CD8-positive, alpha-beta memory T cell (primary cell): Measurements from ENCODE around the gene CYTH3. TPM values are rescaled to one million over a fixed set of nuclear protein-coding genes. Genes with fewer than 3 reads are reported as not detected.

Source experiments
- CTCF ChIA-PET: fragments of 350-600 bp; sonication (Branson Sonifier 250); formaldehyde crosslinking; loops from one replicate; lab custom pipeline; 2021; ENCODE audit warnings: antibody characterized with exemption; lab: Charles Lee
- POLR2A ChIA-PET: fragments of 350-600 bp; sonication (Branson Sonifier 250); formaldehyde crosslinking; loops from one replicate; lab custom pipeline; 2021; ENCODE audit warnings: antibody characterized with exemption; lab: Charles Lee
- DNase-seq, 5 donors: peaks; one replicate each; pipeline versions ENCODE4 v3.0.0 to v3.0.0-alpha.2; 2020 to 2022; ENCODE audit warnings: mixed read lengths in 1 of 5
- H3K27ac ChIP-seq: one replicate; pipeline ENCODE4 v1.7.0; 2013; ENCODE audit warnings: low read depth, mild to moderate bottlenecking, low read length, moderate library complexity
- H3K27me3 ChIP-seq: 2 replicates; pipeline ENCODE4 v1.7.0; 2013; ENCODE audit warnings: low read length, mild to moderate bottlenecking; ENCODE audit not compliant: insufficient read depth, poor library complexity, severe bottlenecking
- H3K36me3 ChIP-seq: 2 replicates; pipeline ENCODE4 v1.7.0; 2013; ENCODE audit warnings: mild to moderate bottlenecking, low read length, moderate library complexity; ENCODE audit not compliant: insufficient read depth
- H3K4me1 ChIP-seq: 2 replicates; pipeline ENCODE4 v1.7.0; 2013; ENCODE audit warnings: mild to moderate bottlenecking, low read length, moderate library complexity; ENCODE audit not compliant: insufficient read depth
- H3K4me3 ChIP-seq: 2 replicates; pipeline ENCODE4 v1.7.0; 2013; ENCODE audit warnings: mild to moderate bottlenecking, low read length
- H3K9me3 ChIP-seq: 2 replicates; pipeline ENCODE4 v1.7.0; 2013; ENCODE audit warnings: mild to moderate bottlenecking, low read length
- H3K27ac Mint-ChIP-seq, 8 donors: one replicate each; pipeline ENCODE4 v1.8.0; 2020 to 2021; ENCODE audit warnings: mixed read lengths in 8 of 8, mild to moderate bottlenecking in 6 of 8, inconsistent platforms in 3 of 8, moderate library complexity in 3 of 8
- H3K27me3 Mint-ChIP-seq, 2 donors: one replicate each; pipeline ENCODE4 v1.8.0; 2020 to 2021; ENCODE audit warnings: mixed read lengths in 2 of 2, mild to moderate bottlenecking in 1 of 2, moderate library complexity in 1 of 2
- H3K36me3 Mint-ChIP-seq, 3 donors: one replicate each; pipeline ENCODE4 v1.8.0; 2020 to 2021; ENCODE audit warnings: mixed read lengths in 3 of 3, inconsistent platforms in 1 of 3, mild to moderate bottlenecking in 1 of 3
- H3K4me1 Mint-ChIP-seq, 3 donors: one replicate each; pipeline ENCODE4 v1.8.0; 2020 to 2021; ENCODE audit warnings: mixed read lengths in 3 of 3, inconsistent platforms in 1 of 3, mild to moderate bottlenecking in 1 of 3
- H3K4me3 Mint-ChIP-seq, 7 donors: one replicate each; pipeline ENCODE4 v1.8.0; 2020 to 2021; ENCODE audit warnings: mixed read lengths in 7 of 7, mild to moderate bottlenecking in 6 of 7, moderate library complexity in 4 of 7, inconsistent platforms in 2 of 7
- H3K9me3 Mint-ChIP-seq, 5 donors: one replicate each; pipeline ENCODE4 v1.8.0; 2020 to 2022; ENCODE audit warnings: mixed read lengths in 5 of 5, mild to moderate bottlenecking in 3 of 5, moderate library complexity in 2 of 5, inconsistent platforms in 1 of 5
- polyA plus RNA-seq: library from polyadenylated mRNA; unstranded; fragments of 300-500 nt; fragmentation: Illumina TruSeq; gene quantifications from one replicate; pipeline ENCODE4 v1.2.3, GENCODE V29; 2021
- total RNA-seq, 2 experiments: library from RNA; stranded (reverse); gene quantifications; one replicate each; pipeline ENCODE4 v1.2.3, GENCODE V29; 2021

CYTH3 gene
- total and polyA plus RNA-seq, 3 experiments from 2014 or later = 4.5 to 15.7 (median 4.9) TPM

GRCh38 chr7:6252748-6253147 is 19.7 kb downstream of the CYTH3 start:
- H3K27me3 ChIP-seq = no peaks in the 10 kb centered on the region
- Mint-ChIP-seq H3K4me3 (no peak overlapping the region), H3K27me3 (peaks cover 0 to 7% of the 10 kb centered on the region in 2 donors)

DNA sequence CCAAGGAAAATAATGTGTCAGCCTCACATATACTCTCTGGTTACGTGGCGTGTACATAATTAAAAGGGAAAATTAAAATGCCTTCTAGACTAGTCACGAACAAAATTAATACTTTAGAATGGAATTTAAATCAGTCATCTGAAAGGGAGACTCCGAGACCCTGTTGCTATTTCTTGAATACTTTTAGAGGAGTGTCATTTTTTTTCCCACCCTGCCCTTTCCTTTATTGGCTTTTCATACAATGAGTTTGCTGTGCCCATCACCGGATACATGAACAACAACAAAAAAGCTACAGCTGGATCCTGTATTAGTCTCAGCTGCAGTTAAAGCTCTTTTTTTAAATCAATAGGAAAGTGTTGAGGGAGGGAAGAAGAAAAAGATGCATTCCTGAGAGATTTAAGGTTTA is 20.1 kb downstream of the CYTH3 start:
- Histone ChIP-seq H3K4me1 (peaks cover 11% of the 10 kb centered on the region), H3K27me3 (no peaks in the 10 kb centered on the region), H3K4me3 (no peak overlapping the region), H3K36me3 (no peaks in the 10 kb centered on the region), H3K27ac (no peak overlapping the region), H3K9me3 (no peaks in the 10 kb centered on the region)
- H3K4me1 Mint-ChIP-seq = peaks cover 46 to 70% (median 62%) of the 10 kb centered on the region in 3 donors
- peaks cover 0 to 7% of the 10 kb centered on the region in 2 donors for H3K27me3 Mint-ChIP-seq
- H3K36me3 Mint-ChIP-seq = no peaks in the 10 kb centered on the region
- no peaks in the 10 kb centered on the region for H3K9me3 Mint-ChIP-seq
- CTCF ChIA-PET = no interaction called here
- no peak overlapping the region for H3K4me3 Mint-ChIP-seq
- POLR2A ChIA-PET = no interaction called here
- peak overlapping the region in 1 of 8 donors; percentile 26 for H3K27ac Mint-ChIP-seq
- no peak for DNase-seq

More at GRCh38 chr7:6252748-6253147, 19.7 kb downstream of the CYTH3 start:
- Mint-ChIP-seq H3K27ac (no peak overlapping the region), H3K36me3 (no peaks in the 10 kb centered on the region), H3K9me3 (no peaks in the 10 kb centered on the region), H3K4me1 (peaks cover 50 to 74% (median 66%) of the 10 kb centered on the region in 3 donors)
- H3K4me3 ChIP-seq = no peak overlapping the region
- no peaks in the 10 kb centered on the region for H3K36me3 ChIP-seq
- H3K4me1 ChIP-seq = peaks cover 15% of the 10 kb centered on the region
- no peak overlapping the region for H3K27ac ChIP-seq
- ChIA-PET POLR2A (no interaction called here), CTCF (no interaction called here)
- H3K9me3 ChIP-seq = no peaks in the 10 kb centered on the region
- DNase-seq = no peak

- Histone ChIP-seq H3K4me1 (peaks cover 6% of the 10 kb centered on the region), H3K27ac (no peak overlapping the region), H3K9me3 (no peaks in the 10 kb centered on the region), H3K4me3 (no peak overlapping the region), H3K36me3 (no peaks in the 10 kb centered on the region), H3K27me3 (no peaks in the 10 kb centered on the region)
- Mint-ChIP-seq H3K4me3 (no peak overlapping the region), H3K27me3 (peaks cover 0 to 7% of the 10 kb centered on the region in 2 donors), H3K9me3 (no peaks in the 10 kb centered on the region), H3K36me3 (no peaks in the 10 kb centered on the region), H3K4me1 (peaks cover 43 to 70% (median 56%) of the 10 kb centered on the region in 3 donors), H3K27ac (peak overlapping the region in 1 of 8 donors; percentile 60)
- no peak for DNase-seq
- POLR2A ChIA-PET = interaction anchor here (0.6 kb wide), 1 partner anchor 186 kb away, joined by 5 read pairs; no protein-coding TSS in a partner anchor
- CTCF ChIA-PET = no interaction called here
Observed at GRCh38 chr7:6251653-6252052, 20.8 kb downstream of the CYTH3 start.

DNA sequence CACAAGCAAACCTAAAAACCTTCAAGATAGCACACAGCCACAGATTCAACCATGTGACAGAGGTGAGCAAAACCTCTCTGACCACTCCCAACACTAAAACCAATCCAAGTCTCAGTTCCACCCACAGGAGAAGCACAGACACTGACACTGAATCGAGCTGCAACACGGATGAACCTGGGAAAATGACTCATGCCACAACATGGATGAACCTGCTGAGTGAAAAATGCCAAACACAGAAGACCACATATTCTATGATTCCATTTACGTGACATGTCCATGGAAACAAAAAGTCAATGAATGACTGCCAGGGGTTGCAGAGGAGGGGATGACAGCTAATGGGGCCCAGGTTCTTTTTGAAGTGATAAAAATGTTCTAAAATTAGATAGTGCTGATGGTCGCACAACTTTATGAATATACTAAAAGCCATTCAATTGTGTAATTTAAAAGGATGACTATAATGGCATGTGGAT is 22.0 kb downstream of the CYTH3 start:
- H3K4me3 Mint-ChIP-seq = peak overlapping the region in 5 of 7 donors; percentile 3 to 74 (median 28)
- peaks cover 0 to 5% of the 10 kb centered on the region in 2 donors for H3K27me3 Mint-ChIP-seq
- no peaks in the 10 kb centered on the region for H3K9me3 Mint-ChIP-seq
- no peak overlapping the region for H3K27ac ChIP-seq
- H3K36me3 Mint-ChIP-seq = no peaks in the 10 kb centered on the region
- no peaks in the 10 kb centered on the region for H3K9me3 ChIP-seq
- peak overlapping the region in 5 of 8 donors; percentile 2 to 80 (median 43) for H3K27ac Mint-ChIP-seq
- H3K27me3 ChIP-seq = no peaks in the 10 kb centered on the region
- no peaks in the 10 kb centered on the region for H3K36me3 ChIP-seq
- peaks cover 41 to 65% (median 53%) of the 10 kb centered on the region in 3 donors for H3K4me1 Mint-ChIP-seq
- DNase-seq = no peak
- H3K4me1 ChIP-seq = no peaks in the 10 kb centered on the region
- ChIA-PET CTCF (no interaction called here), POLR2A (no interaction called here)
- H3K4me3 ChIP-seq = no peak overlapping the region

GRCh38 chr7:6249043-6249442 is 23.4 kb downstream of the CYTH3 start:
- H3K27me3 Mint-ChIP-seq = peaks cover 0 to 5% of the 10 kb centered on the region in 2 donors
- H3K4me1 ChIP-seq = no peaks in the 10 kb centered on the region
- H3K27ac ChIP-seq = no peak overlapping the region
- H3K36me3 Mint-ChIP-seq = no peaks in the 10 kb centered on the region
- no peaks in the 10 kb centered on the region for H3K36me3 ChIP-seq
- peak overlapping the region in 1 of 7 donors; percentile 14 for H3K4me3 Mint-ChIP-seq
- ChIA-PET POLR2A (no interaction called here), CTCF (no interaction called here)
- no peak overlapping the region for H3K4me3 ChIP-seq
- DNase-seq = no peak
- H3K27ac Mint-ChIP-seq = peak overlapping the region in 2 of 8 donors; percentile 6 to 28
- no peaks in the 10 kb centered on the region for H3K27me3 ChIP-seq
- peaks cover 37 to 62% (median 47%) of the 10 kb centered on the region in 3 donors for H3K4me1 Mint-ChIP-seq
- no peaks in the 10 kb centered on the region for H3K9me3 ChIP-seq
- H3K9me3 Mint-ChIP-seq = no peaks in the 10 kb centered on the region

DNA sequence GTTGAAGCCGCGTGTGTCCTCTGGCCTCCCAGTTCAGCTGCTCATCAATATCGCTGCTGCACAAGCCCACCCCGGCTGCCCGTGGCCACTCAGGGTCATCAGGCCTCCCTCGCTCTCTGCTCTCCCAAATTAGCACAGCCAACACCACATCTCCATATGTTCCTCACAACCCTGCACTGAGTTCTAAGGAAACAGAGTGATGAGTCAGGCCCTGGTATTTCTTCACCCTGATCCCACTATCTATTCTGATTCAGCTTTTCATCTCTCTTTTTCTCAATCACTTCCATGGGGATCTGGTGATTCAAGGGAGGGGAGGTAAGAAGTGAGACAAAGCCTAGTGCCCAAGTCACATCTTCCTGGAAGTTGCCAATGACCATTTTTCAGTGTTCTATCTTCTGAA is 23.8 kb downstream of the CYTH3 start:
- ChIA-PET CTCF (no interaction called here), POLR2A (no interaction called here)
- Histone ChIP-seq H3K4me3 (no peak overlapping the region), H3K4me1 (no peaks in the 10 kb centered on the region), H3K36me3 (no peaks in the 10 kb centered on the region), H3K27me3 (no peaks in the 10 kb centered on the region), H3K9me3 (no peaks in the 10 kb centered on the region), H3K27ac (no peak overlapping the region)
- H3K9me3 Mint-ChIP-seq = no peaks in the 10 kb centered on the region
- H3K4me1 Mint-ChIP-seq = peaks cover 40 to 66% (median 51%) of the 10 kb centered on the region in 3 donors
- H3K4me3 Mint-ChIP-seq = peak overlapping the region in 1 of 7 donors; percentile 54
- H3K36me3 Mint-ChIP-seq = no peaks in the 10 kb centered on the region
- peaks cover 0 to 5% of the 10 kb centered on the region in 2 donors for H3K27me3 Mint-ChIP-seq
- H3K27ac Mint-ChIP-seq = peak overlapping the region in 3 of 8 donors; percentile 35 to 73 (median 42)
- DNase-seq = no peak

GRCh38 chr7:6246251-6246917 is 26.0 kb downstream of the CYTH3 start:
- H3K9me3 ChIP-seq = no peaks in the 10 kb centered on the region
- no peak overlapping the region for H3K27ac ChIP-seq
- H3K4me3 ChIP-seq = no peak overlapping the region
- H3K4me1 Mint-ChIP-seq = peaks cover 42 to 68% (median 51%) of the 10 kb centered on the region in 3 donors
- no peaks in the 10 kb centered on the region for H3K27me3 ChIP-seq
- peaks cover 9% of the 10 kb centered on the region for H3K4me1 ChIP-seq
- ChIA-PET CTCF (interaction anchor here (1.5 to 1.8 kb wide), 2 partner anchors 20 to 25 kb away, joined by 4 read pairs; no protein-coding TSS in a partner anchor), POLR2A (interaction anchor here (0.6 kb wide), 2 partner anchors 9 kb away, joined by 3 to 11 read pairs; no protein-coding TSS in a partner anchor)
- no peak for DNase-seq
- H3K36me3 Mint-ChIP-seq = no peaks in the 10 kb centered on the region
- no peak overlapping the region for H3K4me3 Mint-ChIP-seq
- no peaks in the 10 kb centered on the region for H3K9me3 Mint-ChIP-seq
- no peaks in the 10 kb centered on the region for H3K36me3 ChIP-seq
- H3K27ac Mint-ChIP-seq = peak overlapping the region in 3 of 8 donors; percentile 71 to 87 (median 86)
- H3K27me3 Mint-ChIP-seq = peaks cover 0 to 5% of the 10 kb centered on the region in 2 donors

GRCh38 chr7:6244021-6244420 is 28.4 kb downstream of the CYTH3 start:
- no peak overlapping the region for H3K4me3 ChIP-seq
- Mint-ChIP-seq H3K4me3 (no peak overlapping the region), H3K36me3 (no peaks in the 10 kb centered on the region), H3K27me3 (no peaks in the 10 kb centered on the region), H3K4me1 (peaks cover 39 to 64% (median 54%) of the 10 kb centered on the region in 3 donors), H3K9me3 (no peaks in the 10 kb centered on the region), H3K27ac (peak overlapping the region in 4 of 8 donors; percentile 25 to 99 (median 66))
- no peaks in the 10 kb centered on the region for H3K36me3 ChIP-seq
- DNase-seq = no peak
- H3K9me3 ChIP-seq = no peaks in the 10 kb centered on the region
- CTCF ChIA-PET = no interaction called here
- no peaks in the 10 kb centered on the region for H3K27me3 ChIP-seq
- H3K4me1 ChIP-seq = peaks cover 15% of the 10 kb centered on the region
- H3K27ac ChIP-seq = no peak overlapping the region
- POLR2A ChIA-PET = no interaction called here
